Measurements from ENCODE around the gene CRYL1. TPM values are rescaled to one million over a fixed set of nuclear protein-coding genes. Genes with fewer than 3 reads are reported as not detected.

CRYL1 gene
- total RNA-seq, 2 donors from 2014 or later = 64.6 to 144 TPM

DNA sequence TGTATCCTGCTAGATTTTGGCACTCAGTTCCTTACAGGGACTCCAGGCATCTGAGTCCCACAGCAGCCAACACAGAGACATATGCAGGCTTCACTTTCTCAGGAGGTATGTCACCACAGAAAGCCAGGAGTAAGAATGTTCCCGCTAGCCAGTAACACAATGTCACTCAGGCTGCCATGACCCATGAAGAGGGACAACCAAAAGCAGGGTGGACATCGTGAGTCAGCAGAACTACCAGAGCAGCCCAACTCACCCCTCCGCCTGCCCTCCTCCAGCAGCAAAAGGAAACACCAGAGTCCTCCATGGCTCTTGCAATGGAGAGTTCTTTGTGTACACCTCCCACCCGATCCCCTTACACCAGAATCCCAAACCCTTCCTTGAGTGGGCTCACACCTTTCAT, 95.4 kb downstream of the CRYL1 start:
- no peaks in the 10 kb centered on the region for H3K4me1 ChIP-seq
- no peaks in the 10 kb centered on the region for H3K27me3 ChIP-seq
- intact Hi-C loops (cut with DNase I) = no loop called here
- H3K36me3 ChIP-seq = no peaks in the 10 kb centered on the region
- DNase-seq = no peak
- no peak overlapping the region for H3K27ac ChIP-seq
- H3K9ac ChIP-seq (ENCODE audit: low read depth in 2 of 2, low read length in 2 of 2) = no peak overlapping the region
- TF ChIP-seq, protein P1, sequence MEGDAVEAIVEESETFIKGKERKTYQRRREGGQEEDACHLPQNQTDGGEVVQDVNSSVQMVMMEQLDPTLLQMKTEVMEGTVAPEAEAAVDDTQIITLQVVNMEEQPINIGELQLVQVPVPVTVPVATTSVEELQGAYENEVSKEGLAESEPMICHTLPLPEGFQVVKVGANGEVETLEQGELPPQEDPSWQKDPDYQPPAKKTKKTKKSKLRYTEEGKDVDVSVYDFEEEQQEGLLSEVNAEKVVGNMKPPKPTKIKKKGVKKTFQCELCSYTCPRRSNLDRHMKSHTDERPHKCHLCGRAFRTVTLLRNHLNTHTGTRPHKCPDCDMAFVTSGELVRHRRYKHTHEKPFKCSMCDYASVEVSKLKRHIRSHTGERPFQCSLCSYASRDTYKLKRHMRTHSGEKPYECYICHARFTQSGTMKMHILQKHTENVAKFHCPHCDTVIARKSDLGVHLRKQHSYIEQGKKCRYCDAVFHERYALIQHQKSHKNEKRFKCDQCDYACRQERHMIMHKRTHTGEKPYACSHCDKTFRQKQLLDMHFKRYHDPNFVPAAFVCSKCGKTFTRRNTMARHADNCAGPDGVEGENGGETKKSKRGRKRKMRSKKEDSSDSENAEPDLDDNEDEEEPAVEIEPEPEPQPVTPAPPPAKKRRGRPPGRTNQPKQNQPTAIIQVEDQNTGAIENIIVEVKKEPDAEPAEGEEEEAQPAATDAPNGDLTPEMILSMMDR (IDR thresholded peaks at IDR 0.05) = no peak
- no peak overlapping the region for H3K4me3 ChIP-seq
- no peaks in the 10 kb centered on the region for H3K9me3 ChIP-seq

- Histone ChIP-seq H3K9me3 (no peaks in the 10 kb centered on the region), H3K4me3 (no peak overlapping the region), H3K27ac (no peak overlapping the region), H3K27me3 (no peaks in the 10 kb centered on the region), H3K9ac (ENCODE audit: low read depth in 2 of 2, low read length in 2 of 2) (no peak overlapping the region), H3K4me1 (no peaks in the 10 kb centered on the region), H3K36me3 (no peaks in the 10 kb centered on the region)
- intact Hi-C loops (cut with DNase I) = no loop called here
- no peak for DNase-seq
- TF ChIP-seq, protein P1 (IDR thresholded peaks at IDR 0.05) = no peak
Observed at GRCh38 chr13:20429682-20430081, 96.0 kb downstream of the CRYL1 start.

GRCh38 chr13:20428666-20429644, 96.7 kb downstream of the CRYL1 start:
- TF ChIP-seq, protein P1 (IDR thresholded peaks at IDR 0.05) = no peak
- no peaks in the 10 kb centered on the region for H3K9me3 ChIP-seq
- H3K4me1 ChIP-seq = no peaks in the 10 kb centered on the region
- H3K9ac ChIP-seq (ENCODE audit: low read depth in 2 of 2, low read length in 2 of 2) = no peak overlapping the region
- no peaks in the 10 kb centered on the region for H3K36me3 ChIP-seq
- no peak overlapping the region for H3K27ac ChIP-seq
- H3K4me3 ChIP-seq = no peak overlapping the region
- no peak for DNase-seq
- H3K27me3 ChIP-seq = no peaks in the 10 kb centered on the region
- intact Hi-C loops (cut with DNase I) = no loop called here

DNA sequence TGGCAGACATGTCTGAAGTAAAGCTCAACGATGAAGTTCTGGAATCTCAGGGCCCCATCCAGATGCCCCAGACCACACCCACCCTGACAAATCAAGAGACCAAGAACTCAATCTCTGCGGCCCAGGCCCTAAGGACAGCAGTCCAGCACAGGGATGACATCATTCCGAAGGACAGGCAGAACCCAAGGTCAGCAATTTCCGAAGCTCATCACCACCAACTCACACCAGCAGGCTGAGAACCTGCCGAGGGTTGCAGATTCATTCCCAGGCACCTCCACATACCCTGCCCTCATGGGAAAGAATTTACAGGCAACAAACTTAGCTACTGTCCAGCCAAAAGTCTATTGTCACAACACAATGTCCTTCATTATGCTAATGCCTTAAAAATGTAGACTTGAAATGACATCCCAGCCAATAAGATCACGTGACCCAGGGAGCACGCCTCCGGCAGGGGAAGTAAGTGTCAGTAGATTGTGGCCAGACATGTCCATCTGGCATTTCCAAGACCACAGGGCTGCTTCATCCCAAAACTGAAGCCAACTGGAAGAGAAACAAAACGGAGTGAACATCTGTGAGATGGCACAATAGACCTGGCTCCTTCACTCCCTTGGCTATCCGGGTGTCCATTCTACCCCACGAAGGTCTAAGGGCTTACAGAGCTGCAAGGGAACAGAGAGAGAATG, 98.8 kb downstream of the CRYL1 start:
- H3K9ac ChIP-seq (ENCODE audit: low read depth in 2 of 2, low read length in 2 of 2) = no peak overlapping the region
- no peaks in the 10 kb centered on the region for H3K4me1 ChIP-seq
- no peaks in the 10 kb centered on the region for H3K9me3 ChIP-seq
- no peak overlapping the region for H3K27ac ChIP-seq
- H3K4me3 ChIP-seq = no peak overlapping the region
- intact Hi-C loops (cut with DNase I) = no loop called here
- H3K27me3 ChIP-seq = no peaks in the 10 kb centered on the region
- H3K36me3 ChIP-seq = no peaks in the 10 kb centered on the region
- TF ChIP-seq, protein P1 (IDR thresholded peaks at IDR 0.05) = no peak
- no peak for DNase-seq

DNA sequence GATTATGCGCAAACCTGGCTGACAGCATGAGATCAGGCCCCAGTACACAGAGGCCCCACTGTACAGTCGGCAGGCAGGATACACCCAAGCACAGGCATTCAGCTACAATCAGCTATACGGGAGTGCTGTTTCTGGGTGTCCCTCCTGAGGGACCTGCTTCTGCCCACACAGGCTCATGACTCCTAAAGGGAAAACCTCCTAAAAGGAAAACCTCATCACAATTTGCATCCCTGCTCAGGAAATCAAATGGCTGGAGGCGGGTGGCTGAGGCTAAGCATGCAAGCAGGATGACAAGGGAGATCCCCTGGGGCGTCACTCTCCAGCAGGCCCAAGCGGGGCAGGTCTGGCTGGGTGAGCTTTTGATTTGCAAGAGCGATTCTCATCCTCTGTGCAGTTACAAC, 99.8 kb downstream of the CRYL1 start:
- no peak for DNase-seq
- no peak overlapping the region for H3K9ac ChIP-seq (ENCODE audit: low read depth in 2 of 2, low read length in 2 of 2)
- intact Hi-C loops (cut with DNase I) = no loop called here
- H3K4me3 ChIP-seq = no peak overlapping the region
- H3K9me3 ChIP-seq = no peaks in the 10 kb centered on the region
- TF ChIP-seq, protein P1 (IDR thresholded peaks at IDR 0.05) = no peak
- no peaks in the 10 kb centered on the region for H3K27me3 ChIP-seq
- no peaks in the 10 kb centered on the region for H3K36me3 ChIP-seq
- H3K27ac ChIP-seq = no peak overlapping the region
- H3K4me1 ChIP-seq = no peaks in the 10 kb centered on the region

All from colonic mucosa (tissue), 4 donors.